ENCODE results near the gene PALD1.

DNA sequence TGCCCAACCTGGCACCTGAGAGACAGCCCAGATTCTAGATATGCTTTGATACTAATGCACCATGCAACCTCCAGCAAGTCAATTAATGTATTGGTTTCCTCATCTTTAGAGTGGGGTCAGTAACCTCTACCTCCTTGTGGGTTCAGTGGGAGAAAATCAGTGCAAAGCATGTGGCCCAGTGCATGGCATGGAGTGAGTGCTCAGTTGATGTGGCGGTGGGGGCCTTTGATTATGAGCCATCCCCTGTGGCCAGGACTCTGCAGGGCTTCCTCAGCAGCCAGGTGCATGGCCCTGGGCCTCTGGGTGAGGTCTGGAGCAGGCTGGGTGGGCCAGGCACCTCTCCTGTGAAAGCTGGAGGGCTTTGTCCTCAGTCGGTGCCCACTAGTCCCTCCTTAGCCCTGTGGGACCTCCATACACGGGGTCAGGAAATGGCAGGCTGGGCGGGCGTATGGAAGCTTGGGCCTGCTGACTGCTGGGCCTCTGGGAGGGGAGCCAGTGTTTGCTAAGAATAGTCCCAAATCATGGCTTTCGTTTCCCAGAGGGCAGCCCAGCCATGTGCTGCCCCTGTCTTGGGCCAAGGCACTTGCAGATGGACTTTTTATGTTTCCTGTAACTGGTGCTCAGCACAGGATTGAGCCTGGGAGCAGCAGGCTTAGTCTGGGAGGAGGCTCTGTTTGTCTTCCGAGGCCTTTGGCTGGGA is 3.4 kb downstream of the PALD1 start:
- TF ChIP-seq, protein P1, sequence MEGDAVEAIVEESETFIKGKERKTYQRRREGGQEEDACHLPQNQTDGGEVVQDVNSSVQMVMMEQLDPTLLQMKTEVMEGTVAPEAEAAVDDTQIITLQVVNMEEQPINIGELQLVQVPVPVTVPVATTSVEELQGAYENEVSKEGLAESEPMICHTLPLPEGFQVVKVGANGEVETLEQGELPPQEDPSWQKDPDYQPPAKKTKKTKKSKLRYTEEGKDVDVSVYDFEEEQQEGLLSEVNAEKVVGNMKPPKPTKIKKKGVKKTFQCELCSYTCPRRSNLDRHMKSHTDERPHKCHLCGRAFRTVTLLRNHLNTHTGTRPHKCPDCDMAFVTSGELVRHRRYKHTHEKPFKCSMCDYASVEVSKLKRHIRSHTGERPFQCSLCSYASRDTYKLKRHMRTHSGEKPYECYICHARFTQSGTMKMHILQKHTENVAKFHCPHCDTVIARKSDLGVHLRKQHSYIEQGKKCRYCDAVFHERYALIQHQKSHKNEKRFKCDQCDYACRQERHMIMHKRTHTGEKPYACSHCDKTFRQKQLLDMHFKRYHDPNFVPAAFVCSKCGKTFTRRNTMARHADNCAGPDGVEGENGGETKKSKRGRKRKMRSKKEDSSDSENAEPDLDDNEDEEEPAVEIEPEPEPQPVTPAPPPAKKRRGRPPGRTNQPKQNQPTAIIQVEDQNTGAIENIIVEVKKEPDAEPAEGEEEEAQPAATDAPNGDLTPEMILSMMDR (conservative IDR thresholded peaks at IDR 0.05; ENCODE audit: low read depth in 2 of 2) = no peak
- no peak for TF ChIP-seq POLR2AphosphoS5 (IDR thresholded peaks at IDR 0.05; ENCODE audit: low read depth)
